GM10266 (cell line): Measurements from ENCODE around the gene RIPOR3.

Experiments
- DNase-seq: peaks from one replicate; pipeline ENCODE4 v3.0.0; 2012; ENCODE audit errors: extremely low spot score
- TF ChIP-seq, protein P1 (sequence below): IDR thresholded peaks from 2 replicates; pipeline ENCODE4 v1.5.1; 2012; ENCODE audit warnings: mild to moderate bottlenecking, low read depth; ENCODE audit not compliant: control insufficient read depth, insufficient read depth; ENCODE audit errors: missing control alignments

RIPOR3 gene

DNA sequence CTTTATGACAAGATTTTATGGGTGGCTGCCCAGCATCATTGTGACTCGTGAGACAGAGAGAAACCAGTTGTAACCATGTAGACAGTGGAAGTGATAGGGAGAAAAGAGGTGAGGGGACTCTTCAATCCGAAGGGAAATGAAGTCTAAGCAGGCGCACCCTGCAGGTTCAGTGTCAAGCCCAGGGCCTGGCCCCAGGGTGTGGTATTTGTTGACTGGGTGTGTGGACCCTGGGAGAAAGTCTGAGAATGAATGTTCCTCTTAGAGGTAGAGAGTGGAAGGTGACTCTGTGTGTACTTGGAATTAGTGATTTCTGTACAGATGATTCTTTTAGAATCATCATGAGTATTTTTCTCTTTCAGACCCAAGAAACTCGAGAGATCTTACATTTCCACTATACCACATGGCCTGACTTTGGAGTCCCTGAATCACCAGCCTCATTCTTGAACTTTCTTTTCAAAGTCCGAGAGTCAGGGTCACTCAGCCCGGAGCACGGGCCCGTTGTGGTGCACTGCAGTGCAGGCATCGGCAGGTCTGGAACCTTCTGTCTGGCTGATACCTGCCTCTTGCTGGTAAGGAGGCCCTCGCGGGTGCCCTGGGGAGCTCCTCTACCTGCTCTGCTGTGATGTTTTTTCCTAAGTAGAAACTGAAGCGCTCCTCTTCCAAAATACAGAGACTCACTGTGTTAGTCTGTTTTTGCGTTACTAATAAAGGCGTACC, 113.1 kb downstream of the RIPOR3 start:
- TF ChIP-seq, protein P1, sequence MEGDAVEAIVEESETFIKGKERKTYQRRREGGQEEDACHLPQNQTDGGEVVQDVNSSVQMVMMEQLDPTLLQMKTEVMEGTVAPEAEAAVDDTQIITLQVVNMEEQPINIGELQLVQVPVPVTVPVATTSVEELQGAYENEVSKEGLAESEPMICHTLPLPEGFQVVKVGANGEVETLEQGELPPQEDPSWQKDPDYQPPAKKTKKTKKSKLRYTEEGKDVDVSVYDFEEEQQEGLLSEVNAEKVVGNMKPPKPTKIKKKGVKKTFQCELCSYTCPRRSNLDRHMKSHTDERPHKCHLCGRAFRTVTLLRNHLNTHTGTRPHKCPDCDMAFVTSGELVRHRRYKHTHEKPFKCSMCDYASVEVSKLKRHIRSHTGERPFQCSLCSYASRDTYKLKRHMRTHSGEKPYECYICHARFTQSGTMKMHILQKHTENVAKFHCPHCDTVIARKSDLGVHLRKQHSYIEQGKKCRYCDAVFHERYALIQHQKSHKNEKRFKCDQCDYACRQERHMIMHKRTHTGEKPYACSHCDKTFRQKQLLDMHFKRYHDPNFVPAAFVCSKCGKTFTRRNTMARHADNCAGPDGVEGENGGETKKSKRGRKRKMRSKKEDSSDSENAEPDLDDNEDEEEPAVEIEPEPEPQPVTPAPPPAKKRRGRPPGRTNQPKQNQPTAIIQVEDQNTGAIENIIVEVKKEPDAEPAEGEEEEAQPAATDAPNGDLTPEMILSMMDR = no peak
- DNase-seq = no peak

DNA sequence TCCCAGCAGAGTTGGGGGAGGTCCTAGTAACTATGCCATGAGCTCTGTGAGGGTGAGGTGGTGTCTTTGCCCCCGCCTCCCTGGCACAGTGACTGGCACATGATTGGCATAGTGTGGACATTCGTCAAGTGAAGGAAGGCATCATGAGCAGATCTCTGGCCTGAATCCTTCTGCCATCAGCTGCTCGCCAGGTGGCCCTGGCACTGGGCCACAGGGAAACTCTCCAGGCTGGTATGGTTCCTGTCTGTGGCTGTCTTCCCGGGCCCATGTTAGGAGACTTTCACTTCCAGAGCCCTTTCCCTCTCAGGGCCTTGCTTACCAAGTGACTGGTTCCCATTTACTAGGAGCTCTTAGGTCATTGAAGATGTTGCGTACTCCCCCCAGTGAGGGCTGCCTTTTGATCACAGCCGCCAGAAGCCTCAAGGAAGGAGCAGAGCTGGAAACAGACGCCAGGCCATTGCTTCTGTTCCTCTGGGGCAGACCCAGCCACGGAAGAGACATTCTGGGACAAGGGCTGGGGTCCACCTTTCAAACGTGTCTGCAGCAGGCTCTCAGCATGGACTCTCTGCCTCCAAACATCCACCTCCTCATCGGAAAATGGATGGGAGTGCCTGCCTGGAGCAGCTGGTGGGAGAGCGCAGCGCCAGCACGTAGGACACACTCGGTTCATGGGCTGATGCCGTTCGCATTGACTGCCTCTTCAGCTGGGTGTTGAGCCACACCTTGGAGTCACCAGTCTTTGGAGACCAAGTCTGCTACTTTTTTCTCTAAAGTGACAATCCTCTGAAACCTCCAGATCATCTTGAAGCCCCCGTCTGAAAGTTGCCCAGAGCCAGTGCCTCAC, 113.9 kb downstream of the RIPOR3 start:
- DNase-seq = no peak
- TF ChIP-seq, protein P1 = no peak

DNA sequence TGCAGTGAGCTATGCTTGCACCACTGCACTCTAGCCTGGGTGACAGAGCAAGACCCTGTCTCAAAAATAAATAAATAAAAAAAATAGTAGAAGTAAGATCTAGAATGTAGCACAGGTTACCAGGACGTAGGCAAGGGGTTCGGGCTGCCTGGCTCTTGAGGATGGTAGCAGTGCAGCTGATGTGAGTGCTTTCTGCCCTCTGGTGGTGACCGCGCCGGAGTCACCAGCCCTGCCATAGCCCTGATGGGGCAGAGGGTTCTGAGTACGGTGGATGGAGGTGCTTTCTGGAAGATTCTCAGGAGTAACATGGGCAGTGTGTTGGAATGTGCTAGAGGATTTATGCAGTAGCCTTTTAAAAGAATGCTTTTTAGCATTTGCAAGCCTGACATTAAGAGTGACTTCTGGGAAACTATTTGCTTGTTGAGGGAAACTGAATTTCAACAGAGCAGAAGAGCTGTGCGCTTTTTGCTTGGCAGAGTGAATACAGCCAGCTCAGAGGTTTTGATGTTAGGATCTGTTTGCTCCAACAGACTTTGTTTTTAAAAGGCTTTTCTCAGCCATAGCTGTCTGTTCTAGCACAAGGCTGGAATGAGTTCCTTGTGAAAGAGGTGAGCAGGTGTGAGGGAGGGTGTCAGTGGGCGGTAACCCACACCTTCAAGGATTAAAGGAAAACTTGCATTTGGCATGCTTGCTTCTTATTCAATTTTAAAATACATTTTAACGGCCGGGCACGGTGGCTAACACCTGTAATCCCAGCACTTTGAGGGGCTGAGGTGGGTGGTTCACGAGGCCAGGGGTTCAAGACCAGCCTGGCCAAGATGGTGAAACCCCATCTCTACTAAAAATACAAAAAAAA, 115.2 kb downstream of the RIPOR3 start:
- no peak for DNase-seq
- TF ChIP-seq, protein P1 = peak; percentile 69

DNA sequence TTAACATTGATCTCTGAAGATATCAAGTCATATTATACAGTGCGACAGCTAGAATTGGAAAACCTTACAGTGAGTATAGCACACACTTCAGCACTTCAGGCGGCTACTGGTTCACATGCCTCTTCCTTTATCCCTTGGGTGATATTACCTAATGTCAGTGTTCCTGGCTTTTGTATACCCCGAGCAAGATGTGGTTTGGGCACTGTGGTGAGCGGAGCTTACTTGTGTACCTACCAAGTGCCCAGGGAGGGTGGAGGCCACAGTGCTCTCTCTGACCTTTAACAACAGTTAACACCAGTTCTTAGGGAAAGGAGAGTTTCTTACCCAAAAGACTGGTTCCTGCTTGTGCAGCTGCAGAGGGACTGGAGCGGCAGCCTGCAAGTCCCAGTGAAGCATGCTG, 116.8 kb downstream of the RIPOR3 start:
- TF ChIP-seq, protein P1 = no peak
- no peak for DNase-seq

DNA sequence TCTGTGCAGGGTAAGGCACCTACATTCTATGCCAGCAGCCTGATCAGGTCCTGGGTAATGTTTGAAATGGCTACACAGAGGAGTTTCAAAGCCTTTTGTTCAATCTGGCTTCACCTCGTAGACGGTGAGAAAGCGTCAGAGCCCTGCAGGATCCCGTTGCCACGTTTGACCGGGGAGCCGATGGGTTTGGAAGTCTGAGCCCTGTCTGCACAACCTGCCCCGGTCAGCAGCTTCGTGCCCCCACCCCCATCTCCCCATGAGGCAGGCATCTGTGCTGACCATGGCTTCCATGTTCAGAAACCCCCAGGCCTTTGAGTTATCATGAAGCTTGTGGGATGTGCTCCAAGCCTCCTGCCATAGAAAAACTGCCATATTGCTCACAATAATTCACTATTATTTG, 117.2 kb downstream of the RIPOR3 start:
- TF ChIP-seq, protein P1 = no peak
- DNase-seq = no peak

DNA sequence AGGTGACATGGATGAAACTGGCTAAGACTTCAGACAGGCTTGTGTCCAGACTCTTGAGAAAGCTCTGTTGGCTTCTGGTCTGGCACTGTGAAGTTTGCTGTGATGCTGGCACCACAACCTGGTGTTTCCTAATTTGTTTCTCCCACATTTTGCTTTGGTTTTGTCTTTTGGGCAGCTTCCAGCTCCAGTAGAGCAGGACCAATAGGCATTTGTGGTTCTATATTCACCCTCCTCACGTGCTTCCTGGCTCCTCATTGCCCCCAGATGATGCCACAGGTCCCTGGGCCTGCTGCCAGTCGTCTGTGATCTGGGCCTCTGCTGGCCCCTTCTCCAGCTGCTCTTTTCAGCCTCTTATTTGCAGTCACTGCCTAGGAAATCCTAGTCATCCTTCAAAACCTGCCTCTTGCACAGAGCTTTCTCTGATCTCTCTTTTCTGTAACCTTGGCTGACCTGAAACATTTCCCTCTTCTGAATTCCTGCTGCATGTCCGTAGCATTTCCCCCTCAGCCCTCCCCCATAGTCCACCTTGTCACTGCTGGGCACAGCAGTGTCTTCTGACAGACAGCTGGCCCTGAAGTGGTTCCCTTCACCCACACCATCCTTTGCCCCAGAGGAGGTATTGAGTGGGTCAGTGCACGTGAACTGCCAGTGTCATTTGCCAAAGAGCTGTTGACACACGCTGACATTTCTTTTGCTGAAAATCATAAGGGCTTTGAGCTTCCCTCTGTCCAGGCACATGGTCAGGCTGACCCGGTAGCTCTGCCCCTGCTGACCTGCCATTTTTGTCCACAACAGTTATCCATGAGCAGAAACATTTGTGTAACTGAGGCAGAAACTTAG, 118.2 kb downstream of the RIPOR3 start:
- TF ChIP-seq, protein P1 = no peak
- no peak for DNase-seq
